PFSK-1 (cell line): ENCODE measurements around the gene C12orf76.

Experiments
- FOXP2 ChIP-seq: optimal IDR thresholded peaks from 2 replicates; pipeline ENCODE3; 2011; ENCODE audit warnings: borderline replicate concordance, control low read depth, inconsistent platforms; ENCODE audit not compliant: insufficient read depth; ENCODE audit errors: extremely low read length, extremely low read depth
- POLR2AphosphoS5 ChIP-seq: IDR thresholded peaks from 2 replicates; pipeline ENCODE4 v1.6.1; 2012; ENCODE audit warnings: low read depth, mild to moderate bottlenecking, control low read depth, low read length, moderate library complexity
- SIN3A ChIP-seq: IDR thresholded peaks from 2 replicates; pipeline ENCODE4 v1.6.1; 2012; ENCODE audit warnings: mild to moderate bottlenecking, low read length, moderate library complexity, borderline replicate concordance; ENCODE audit not compliant: insufficient read depth
- TAF1 ChIP-seq: IDR thresholded peaks from 2 replicates; pipeline ENCODE4 v1.6.1; 2012; ENCODE audit warnings: low read length, control low read depth, borderline replicate concordance; ENCODE audit not compliant: insufficient read depth
- TF ChIP-seq, protein P1 (sequence below), 2 experiments: IDR thresholded peaks; 2 replicates each; pipeline versions ENCODE4 v1.6.1 to v1.8.0; 2011 to 2012; ENCODE audit warnings: low read depth in 2 of 2, low read length in 2 of 2, control low read depth in 1 of 2, inconsistent platforms in 1 of 2, mild to moderate bottlenecking in 1 of 2, moderate library complexity in 1 of 2; ENCODE audit not compliant: insufficient read depth in 1 of 2

GRCh38 chr12:109999983-110000505 is 48.3 kb downstream of the C12orf76 start:
- TF ChIP-seq TAF1 (no peak), POLR2AphosphoS5 (no peak), SIN3A (no peak), FOXP2 (no peak)
- TF ChIP-seq, protein P1, sequence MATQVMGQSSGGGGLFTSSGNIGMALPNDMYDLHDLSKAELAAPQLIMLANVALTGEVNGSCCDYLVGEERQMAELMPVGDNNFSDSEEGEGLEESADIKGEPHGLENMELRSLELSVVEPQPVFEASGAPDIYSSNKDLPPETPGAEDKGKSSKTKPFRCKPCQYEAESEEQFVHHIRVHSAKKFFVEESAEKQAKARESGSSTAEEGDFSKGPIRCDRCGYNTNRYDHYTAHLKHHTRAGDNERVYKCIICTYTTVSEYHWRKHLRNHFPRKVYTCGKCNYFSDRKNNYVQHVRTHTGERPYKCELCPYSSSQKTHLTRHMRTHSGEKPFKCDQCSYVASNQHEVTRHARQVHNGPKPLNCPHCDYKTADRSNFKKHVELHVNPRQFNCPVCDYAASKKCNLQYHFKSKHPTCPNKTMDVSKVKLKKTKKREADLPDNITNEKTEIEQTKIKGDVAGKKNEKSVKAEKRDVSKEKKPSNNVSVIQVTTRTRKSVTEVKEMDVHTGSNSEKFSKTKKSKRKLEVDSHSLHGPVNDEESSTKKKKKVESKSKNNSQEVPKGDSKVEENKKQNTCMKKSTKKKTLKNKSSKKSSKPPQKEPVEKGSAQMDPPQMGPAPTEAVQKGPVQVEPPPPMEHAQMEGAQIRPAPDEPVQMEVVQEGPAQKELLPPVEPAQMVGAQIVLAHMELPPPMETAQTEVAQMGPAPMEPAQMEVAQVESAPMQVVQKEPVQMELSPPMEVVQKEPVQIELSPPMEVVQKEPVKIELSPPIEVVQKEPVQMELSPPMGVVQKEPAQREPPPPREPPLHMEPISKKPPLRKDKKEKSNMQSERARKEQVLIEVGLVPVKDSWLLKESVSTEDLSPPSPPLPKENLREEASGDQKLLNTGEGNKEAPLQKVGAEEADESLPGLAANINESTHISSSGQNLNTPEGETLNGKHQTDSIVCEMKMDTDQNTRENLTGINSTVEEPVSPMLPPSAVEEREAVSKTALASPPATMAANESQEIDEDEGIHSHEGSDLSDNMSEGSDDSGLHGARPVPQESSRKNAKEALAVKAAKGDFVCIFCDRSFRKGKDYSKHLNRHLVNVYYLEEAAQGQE (IDR thresholded peaks at IDR 0.05; ENCODE audit: insufficient read depth in 1 of 2, low read depth in 2 of 2, low read length in 2 of 2) = no peak
